ENCODE measurements around the gene CD22. TPM values are rescaled to one million over a fixed set of nuclear protein-coding genes. Genes with fewer than 3 reads are reported as not detected.

Gene CD22
- 10 to 100 TPM in 1 of 4 donors, 1 to 10 TPM in 2, not detected in 1; 3.2 to 11.7 (median 6.2) TPM for total RNA-seq

DNA sequence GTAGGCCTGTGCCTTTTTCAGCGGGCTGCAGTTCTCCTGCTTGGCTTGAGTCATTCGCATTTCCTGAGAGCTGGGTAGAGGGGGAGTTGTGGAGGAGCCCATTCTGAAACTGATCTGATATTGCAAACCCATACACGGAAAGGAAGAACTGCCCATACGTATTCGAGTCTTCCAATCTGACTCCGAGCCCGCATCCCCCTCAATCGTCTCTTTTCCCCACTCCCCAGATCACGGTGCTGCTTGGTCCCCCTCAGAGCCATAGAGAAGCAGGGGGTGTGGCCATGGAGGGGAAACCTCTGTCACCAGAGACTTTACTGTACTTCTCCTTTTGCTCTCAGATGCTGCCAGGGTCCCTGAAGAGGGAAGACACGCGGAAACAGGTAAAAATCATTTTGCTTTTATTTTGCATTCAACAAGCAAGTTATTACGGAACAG lies at the start of gene CD22:
Gene CD22 (plus strand): TSS at position 337 of the 435 bp plus-strand sequence. CDS start 2,854 bp downstream, outside the sequence.
- TF ChIP-seq, protein P1, sequence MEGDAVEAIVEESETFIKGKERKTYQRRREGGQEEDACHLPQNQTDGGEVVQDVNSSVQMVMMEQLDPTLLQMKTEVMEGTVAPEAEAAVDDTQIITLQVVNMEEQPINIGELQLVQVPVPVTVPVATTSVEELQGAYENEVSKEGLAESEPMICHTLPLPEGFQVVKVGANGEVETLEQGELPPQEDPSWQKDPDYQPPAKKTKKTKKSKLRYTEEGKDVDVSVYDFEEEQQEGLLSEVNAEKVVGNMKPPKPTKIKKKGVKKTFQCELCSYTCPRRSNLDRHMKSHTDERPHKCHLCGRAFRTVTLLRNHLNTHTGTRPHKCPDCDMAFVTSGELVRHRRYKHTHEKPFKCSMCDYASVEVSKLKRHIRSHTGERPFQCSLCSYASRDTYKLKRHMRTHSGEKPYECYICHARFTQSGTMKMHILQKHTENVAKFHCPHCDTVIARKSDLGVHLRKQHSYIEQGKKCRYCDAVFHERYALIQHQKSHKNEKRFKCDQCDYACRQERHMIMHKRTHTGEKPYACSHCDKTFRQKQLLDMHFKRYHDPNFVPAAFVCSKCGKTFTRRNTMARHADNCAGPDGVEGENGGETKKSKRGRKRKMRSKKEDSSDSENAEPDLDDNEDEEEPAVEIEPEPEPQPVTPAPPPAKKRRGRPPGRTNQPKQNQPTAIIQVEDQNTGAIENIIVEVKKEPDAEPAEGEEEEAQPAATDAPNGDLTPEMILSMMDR (IDR thresholded peaks at IDR 0.05; ENCODE audit: low read depth) = no peak

DNA sequence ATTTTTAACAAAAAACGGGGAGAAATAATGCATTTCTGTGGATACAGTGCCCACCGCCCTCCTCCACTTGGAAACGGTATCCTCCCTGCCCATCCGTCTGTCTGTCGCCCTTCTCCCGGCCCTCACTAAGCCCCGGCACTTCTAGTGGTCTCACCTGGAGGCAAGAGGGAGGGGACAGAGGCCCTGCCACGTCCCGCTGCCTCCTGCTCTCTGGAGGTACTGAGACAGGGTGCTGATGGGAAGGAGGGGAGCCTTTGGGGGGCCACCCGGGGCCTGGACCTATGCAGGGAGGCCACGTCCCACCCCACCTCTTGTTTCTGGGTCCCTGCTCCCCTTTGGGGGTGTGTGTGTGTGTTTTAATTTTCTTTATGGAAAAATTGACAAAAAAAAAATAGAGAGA lies 49.6 kb upstream of the CD22 start:
- TF ChIP-seq, protein P1 (IDR thresholded peaks at IDR 0.05; ENCODE audit: low read depth) = no peak

DNA sequence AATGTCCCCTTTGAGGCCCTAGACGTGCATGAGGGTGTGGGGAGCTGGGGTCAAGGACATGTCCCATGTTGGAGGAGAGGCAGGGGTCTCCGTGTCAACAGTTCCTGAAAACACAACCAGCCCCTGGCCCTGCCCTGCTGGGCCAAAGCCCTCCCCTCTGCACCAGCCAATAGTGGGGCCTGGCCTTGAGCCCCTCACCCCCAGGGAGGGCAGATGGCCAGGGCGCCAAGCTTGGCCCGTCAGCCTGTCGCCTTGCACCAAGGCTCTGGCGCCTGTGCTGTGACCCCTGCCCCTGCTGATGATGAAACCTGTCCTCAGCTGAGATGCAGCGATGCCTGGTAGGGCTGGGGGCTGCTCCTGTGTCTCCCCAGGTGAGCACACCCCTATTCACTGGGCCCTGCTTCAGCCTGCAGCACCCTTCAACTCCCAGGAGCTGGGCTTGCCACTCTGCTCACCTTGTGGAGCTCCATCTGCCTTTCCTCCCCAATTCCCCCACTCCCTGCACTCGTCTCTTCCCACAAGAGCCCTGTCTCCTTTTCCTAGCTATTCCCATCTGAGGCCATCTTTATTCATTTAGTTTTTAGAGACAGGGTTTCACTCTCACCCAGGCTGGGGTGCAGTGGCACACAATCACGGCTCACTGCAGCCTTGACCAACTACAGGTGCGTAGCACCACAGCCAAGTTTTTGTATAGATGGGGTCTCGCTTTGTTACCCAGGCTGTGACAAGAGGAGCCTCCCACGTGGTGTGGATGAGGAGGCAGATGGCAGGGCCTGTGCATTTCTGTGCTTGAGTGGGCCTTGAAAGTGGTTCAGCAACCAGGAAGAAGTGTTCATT lies 48.8 kb upstream of the CD22 start:
- TF ChIP-seq, protein P1 (IDR thresholded peaks at IDR 0.05; ENCODE audit: low read depth) = no peak

- TF ChIP-seq, protein P1 (IDR thresholded peaks at IDR 0.05; ENCODE audit: low read depth) = no peak
Observed at GRCh38 chr19:35281303-35281702, 47.7 kb upstream of the CD22 start.

GRCh38 chr19:35284153-35285094 lies 44.6 kb upstream of the CD22 start:
- TF ChIP-seq, protein P1 (IDR thresholded peaks at IDR 0.05; ENCODE audit: low read depth) = no peak

DNA sequence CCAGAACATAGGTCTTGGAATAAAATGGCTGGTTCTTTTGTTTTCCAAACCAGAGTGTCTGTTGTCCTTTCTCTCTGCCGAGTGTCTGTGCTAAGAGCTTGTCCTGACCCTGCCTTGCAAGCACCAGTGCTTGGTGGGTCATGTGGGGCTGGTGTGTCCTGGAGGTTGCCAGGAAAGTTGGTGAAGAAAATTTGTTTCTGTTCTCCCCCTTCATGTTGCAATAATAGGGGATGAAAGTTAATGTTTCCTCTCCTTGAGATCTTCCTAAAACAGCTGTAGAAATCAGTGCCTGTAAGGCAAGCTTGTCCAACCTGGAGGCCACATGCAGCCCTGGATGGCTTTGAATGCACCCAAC lies 43.9 kb upstream of the CD22 start:
- TF ChIP-seq, protein P1 (IDR thresholded peaks at IDR 0.05; ENCODE audit: low read depth) = no peak

DNA sequence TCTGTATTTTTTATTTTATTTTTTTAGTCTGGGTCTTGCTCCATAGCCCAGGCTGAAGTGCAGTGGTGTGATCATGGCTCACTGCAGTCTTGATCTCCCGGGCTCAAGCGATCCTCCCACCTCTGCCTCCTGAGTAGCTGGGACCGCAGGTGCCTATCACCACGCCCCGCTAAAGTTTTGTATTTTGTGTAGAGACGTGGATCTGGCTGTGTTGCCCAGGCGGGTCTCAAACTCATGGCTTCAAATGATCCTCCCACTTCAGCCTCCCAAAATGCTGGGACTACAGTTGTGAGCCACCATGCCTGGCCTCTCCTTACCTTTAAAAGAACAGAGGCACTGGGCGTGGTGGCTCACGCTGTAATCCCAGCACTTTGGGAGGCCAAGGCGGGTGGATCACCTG lies 41.3 kb upstream of the CD22 start:
- TF ChIP-seq, protein P1 (IDR thresholded peaks at IDR 0.05; ENCODE audit: low read depth) = no peak
